ENCODE results near the gene ID3.

ID3 gene

DNA sequence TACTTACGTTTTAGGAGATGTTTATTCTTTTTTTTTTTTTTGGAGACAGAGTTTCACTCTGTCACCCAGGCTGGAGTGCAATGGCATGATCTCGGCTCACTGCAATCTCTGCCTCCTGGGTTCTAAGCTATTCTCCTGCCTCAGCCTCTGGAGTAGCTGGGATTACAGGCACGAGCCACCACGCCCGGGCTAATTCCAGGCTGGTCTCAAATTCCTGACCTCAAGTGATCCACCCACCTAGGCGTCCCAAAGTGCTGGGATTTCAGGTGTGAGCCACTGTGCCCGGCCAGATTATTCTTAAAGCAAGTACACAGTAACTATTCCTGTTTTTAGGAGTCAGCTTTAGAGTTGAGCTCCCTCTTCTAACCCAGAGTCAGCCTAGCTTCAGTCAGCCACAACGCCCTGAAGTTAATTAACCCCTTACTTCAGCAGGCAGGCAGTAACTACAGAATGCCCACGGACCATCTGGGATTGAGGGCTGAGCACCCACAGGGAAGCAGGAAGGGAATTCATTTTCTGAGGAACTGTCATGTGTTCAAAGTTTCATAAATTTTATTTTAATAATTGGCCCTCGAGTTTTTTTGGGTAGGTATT lies 5.3 kb upstream of the ID3 start:
- DNase-seq = no peak

DNA sequence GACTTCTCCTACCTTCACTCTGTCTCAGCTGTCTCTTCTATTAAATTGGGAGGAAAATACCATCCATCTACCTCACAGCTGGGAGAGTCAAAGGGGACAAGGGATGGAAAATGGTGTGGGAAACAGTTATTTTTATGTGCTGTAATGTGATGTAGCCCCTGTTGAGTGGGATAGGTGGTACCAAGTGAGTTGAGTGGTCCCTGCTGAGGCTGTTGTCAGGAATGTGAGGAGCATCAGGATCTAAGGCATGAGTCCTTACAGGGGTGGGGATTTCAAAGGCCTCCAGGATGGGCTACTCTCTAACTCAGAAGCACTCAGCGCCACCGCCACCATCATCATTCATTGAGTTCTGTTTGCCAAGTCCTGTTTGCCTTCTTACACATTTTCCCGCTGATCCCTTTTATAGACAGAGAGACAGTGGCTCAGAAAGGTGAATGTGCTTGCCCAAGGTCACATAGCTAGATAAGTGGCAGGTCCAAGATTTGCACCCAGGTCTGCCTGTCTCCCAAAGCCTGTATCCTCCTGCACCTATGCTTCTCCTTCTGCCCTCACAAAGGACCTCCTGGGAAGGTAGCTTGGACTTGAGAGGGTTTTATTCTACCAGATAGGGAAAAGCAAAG lies 4.6 kb upstream of the ID3 start:
- no peak for DNase-seq

GRCh38 chr1:23563003-23563402 lies 3.7 kb upstream of the ID3 start:
- no peak for DNase-seq

DNA sequence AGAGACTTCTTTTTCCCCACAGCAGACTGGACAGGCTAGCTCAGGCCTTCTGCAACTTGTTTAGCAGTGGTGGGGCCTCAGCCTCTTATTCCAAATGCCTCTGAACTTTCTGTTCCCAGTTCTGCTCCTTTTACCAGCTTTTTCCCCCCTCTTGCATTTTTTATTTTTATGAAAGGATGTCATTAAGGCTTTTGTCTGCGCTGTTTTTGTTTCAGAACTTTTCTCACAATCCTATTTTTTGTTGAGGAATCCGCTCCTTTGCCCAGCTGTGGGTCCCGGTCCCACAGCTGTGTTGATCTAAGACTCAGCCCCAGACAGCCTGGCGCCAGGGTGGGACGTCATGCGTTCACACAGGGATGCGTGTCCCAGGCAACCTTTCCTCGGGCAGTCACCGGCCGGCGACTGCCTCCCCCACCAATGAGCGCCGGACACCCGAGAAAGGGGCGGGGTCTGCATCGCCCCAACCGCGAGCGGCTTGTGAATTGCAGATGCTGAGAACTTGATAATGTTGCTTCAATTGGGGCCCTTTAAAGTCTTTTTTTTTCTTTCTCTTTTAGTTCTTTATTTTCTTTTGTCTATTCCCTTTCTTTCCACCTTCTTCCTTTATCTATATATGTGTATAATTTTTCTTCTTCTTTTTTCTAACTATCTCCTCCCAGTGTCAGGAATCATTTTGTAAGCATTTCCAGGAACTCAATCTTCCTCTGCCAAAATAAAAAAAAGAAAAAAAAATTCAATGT lies 3.0 kb upstream of the ID3 start:
- DNase-seq = no peak

DNA sequence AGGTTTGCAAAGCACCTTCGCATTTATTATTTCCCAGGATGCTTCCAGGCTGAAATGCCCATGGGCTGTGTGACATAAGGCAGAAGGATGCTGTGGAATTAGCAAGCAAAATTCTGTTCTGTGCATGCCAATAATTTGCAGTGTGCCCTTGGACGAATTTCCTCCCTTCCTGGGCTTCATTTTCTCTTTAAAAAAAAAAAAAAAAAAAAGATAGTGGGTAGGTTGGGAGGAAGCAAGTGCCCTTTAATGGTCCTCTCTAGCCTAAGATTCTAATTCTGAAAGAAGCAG lies 2.5 kb upstream of the ID3 start:
- DNase-seq = no peak

DNA sequence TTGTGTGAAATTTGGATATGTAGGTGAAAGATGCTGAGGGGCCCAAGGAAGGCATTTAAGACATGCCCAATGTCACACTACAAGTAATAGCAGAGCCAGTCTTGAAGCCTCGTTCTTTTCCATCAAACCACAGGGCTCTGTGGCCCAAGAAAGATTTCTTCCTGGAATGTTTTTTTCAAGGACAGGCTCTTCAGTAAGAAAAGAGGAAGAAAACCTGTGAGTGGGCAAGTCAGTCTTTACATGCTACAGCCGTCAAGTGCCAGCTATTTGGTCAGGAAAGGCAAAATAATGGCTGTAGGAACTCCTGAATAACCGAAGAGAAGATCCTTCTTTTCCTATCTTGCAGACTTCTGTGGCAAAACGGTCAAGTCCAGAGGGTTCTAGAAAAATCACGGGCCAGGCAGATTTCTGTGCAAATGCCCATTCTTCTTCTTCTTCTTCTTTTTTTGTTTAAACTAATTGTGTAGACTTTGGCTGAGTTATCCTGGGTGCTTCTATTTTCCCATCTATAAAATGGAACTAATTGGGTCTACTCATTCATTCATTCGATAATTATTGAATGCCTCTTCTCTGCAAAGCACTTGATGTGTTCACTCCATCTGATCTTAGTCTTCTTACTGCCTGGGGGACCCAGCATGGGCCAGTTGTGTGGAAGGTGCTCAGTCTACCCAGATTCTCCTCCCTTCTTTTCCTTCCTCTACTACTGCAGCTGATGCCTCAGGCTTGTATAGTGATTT lies 1.9 kb upstream of the ID3 start:
- no peak for DNase-seq

DNA sequence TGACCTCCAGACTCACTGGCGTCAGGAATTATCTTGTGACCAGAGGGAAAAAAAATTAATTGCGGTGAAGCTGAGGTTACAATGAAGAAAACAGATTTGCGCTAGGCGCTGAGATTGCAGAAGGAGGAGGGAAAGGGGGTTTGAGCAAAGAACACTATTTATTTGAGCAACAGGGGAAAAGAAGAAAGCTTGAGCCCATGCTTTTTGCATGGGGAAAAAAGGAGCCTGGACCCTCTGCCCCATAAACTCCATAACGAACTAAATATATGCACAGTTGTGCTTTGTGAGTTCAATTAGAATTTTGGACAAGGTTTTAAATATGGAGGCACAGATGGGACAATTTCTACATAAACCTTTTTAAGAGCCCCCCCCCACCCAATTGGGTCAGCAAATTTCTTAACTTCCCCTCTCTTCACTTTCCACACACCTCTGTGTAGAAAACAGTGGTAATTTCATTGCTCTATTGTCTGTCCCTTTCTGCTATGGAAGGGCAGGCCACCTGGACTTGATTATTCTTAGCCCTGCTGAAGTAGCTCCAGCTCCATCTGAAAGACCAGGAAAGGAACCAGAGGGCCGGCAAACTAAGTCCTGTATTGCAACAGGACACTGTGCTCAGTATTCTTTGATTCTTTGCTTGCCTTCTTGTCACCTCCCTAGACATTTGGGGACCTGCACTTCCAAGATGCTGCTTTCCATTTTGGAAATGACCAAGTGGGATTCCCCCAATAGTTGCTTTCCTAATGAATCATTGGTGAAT lies 862 bp upstream of the ID3 start:
- no peak for DNase-seq

- no peak for DNase-seq
Measured at GRCh38 chr1:23558872-23559135, 497 bp downstream of the ID3 start.

- DNase-seq = no peak
Measured at GRCh38 chr1:23558140-23558871, 995 bp downstream of the ID3 start.

DNA sequence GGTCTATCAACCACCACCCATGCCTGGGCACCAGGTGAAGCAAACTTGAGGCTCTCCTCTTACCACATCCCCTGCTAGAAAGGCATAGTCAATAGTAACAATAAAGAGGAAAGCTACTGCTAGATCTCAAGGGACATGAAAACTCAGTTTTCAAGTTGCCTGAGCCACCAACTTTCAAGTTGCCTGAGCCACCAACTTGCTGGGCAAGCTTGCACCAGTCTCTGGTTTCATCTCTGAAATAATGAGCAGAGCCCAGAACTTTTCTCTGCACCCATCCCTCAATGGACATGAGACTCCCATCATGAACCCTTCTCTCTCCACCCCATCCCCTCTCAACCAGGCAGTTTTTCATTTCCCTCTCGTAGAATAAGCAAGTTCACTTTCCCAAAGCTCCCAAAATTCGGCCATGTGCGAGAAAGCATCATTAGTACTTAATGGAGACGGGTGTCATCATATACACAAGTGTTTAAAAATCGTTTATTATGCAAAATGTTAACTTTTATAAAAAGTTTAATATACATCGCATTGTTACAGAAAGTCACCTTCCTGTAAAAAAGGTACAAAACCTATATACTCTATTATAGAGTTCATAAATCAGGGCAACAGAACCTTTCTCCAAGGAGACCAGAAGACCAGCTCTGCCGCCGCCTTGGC lies 1.7 kb downstream of the ID3 start:
- DNase-seq = no peak

GRCh38 chr1:23556635-23557470 lies 2.4 kb downstream of the ID3 start:
- DNase-seq = no peak

DNA sequence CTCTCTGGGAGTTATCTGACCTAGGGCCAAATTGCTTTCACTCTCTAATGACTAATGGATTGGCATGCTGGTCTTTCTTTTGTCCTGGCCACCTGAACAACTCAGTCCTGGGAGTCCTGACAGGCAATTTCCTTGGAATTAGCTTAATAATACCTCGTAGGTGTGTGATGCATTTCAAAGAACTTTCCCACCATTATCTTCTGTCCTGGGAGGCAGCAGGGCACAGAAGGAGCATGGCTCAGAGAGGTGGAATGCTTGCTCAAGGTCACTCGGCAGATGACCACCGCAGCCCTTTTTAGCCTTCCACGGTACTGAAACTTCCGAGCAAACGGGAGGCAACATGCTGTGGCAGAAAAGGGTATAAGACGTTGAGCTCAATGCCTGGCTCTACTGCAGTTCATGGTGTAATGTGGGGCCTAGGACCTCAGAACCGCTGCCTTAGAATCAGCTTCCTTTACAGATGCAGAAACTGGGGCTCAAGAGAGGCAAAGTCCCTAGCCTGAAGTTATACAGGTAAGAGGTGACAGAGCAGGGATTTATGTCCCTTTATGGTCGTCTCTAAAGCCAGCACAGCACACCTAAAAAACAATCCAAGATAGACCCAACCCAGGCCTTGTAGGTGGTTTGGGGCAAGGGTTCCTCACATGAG lies 3.2 kb downstream of the ID3 start:
- DNase-seq = no peak

DNA sequence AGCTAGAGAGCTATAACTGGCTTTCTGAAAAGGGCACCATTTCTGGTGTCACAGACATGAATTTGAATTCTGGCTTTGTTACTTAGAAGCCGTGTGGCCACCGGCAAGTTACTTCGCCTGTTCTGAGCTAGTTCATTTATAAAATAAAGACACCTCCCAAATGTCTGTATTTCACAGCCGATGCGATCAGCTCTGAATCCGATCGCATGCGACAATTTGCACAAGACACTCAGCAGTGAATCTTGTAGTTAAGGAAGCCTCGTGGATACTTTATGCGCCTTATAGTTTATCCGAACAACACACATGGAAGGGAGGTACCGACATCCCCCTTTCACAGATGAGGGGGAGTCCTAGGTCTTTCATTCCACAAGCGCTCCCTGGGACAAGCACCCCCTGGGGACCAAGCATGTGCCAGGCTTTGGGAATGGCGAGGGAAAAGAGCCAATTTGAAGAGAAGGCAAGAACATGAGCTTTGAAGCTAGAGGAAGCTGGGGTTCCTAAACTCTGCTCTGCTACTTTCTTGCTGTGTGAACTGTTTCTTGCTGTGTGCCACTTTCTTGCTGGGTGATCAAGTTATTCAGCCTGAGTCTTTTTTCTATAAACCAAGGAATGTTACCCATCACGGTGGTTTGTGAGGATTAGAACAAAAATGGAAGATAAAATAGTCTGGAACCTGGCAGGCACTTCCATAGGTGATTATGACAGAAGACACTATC lies 3.9 kb downstream of the ID3 start:
- no peak for DNase-seq

- DNase-seq = peak; percentile 67 to 84 (median 78)
Measured at GRCh38 chr1:23554481-23555269, 4.6 kb downstream of the ID3 start.

DNA sequence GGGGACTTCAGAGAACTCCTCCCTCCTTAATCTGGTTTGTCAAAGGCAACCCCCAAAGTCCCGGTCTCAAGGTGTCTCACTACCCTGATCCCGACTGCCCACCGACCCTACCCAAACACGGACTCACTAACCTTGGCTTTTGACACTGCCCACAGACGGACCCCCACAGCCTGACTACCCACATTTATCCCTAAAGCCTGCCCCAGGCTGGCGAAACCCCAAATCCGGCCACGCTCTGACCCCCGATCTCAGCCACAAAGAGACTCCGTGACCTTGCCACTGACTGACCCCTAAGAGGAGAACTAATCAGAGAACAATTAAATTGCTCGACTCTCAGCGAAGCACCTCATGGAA lies 5.2 kb downstream of the ID3 start:
- no peak for DNase-seq

DNA sequence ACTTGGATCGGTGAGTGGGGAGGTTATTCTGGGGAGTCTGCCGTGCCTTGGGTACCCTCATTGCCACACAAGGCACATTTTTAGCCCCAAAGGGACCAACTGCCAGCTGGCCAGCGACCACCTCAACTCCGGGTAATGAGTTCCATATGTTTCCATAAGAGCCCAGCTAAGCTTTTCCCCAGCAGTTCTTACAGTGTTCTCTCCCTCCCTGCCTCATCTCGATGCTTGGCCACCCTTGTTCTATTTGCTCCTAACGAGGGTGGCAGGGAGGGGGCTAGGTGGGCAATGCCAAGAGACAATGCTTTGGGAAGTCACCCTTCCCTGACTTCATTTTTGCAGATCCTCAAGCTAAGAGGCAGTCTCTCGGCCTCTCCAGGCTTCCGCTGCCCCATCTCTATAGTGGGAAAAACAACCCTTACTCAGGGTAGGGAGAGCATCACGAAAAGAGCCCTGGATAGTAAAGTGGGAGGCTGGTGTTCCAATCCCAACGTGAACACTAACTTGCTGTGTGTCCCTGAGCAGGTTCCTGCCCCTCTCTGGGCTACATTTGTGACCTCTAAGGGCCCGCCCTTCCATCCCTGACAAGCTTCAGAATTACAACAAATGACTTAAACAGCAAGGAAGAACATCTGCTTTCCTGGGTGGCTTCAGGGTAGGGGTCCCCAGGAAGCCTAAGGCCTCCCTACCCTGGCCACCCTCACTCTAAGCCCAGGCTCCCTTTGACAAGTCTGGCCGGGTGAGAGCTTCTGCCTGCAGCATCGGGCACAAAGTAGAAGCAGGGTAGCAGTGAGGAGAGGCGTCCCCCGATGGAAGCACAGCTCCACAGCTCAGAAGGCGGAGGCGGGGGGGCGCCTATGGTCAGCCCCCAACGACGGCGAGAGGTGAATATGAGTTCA lies 5.8 kb downstream of the ID3 start:
- no peak for DNase-seq

DNA sequence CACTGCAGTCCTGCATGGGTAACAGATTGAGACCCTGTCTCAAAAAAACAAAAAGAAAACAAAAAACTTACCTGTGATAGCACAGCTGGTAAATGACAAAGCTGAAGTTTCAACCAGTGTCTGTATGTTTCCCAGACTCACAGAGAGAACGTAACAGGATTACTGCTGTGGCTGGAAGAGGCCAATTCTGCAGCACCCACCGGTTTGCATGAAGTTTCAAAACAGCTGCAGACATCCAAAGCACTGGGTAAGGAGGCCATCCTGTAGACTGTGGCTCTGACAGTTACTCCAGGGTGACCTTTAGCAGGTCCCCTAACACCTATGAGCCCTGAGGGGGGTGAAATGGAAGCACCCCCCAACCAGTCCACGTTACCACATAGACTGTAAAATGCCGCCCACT lies 7.5 kb downstream of the ID3 start:
- DNase-seq = no peak

DNA sequence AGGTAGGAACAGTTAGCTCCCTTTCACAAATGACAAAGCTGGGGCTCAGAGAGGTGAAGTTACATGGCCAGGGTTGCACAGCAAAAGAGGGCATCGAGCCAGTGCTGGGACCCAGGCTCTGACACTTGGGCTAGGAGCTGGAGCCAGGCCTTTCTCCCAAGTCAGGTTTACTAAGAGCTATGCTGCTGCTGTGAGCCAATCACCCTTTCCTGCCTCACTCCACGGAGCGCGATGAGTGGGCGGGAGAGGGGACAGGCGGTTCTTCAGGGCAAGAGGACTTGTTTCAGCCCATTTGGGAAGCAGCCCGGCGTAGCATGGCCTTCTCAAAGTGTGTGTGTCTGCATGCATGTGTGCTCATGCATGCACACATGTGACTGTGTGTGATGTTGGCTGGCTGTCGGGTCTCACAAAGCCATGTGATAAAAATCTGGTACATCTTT lies 10.6 kb downstream of the ID3 start:
- no peak for DNase-seq
